HepG2 (cell line): ENCODE data around the gene WDR82. TPM values are rescaled to one million over a fixed set of nuclear protein-coding genes. Genes with fewer than 3 reads are reported as not detected.
A peak's percentile ranks its signal among the peaks of the same experiment; 100 is the strongest.

ENCODE experiments used
- CBX1 ChIP-seq: IDR thresholded peaks from one replicate; pipeline ENCODE4 v1.6.1; 2016; ENCODE audit warnings: antibody characterized with exemption, low read depth
- CC2D1A ChIP-seq: sonication (generic); formaldehyde crosslinking; IDR thresholded peaks from 2 replicates; pipeline ENCODE4 v1.8.1; 2023; ENCODE audit warnings: mild to moderate bottlenecking, missing genetic modification reagents
- DNMT1 ChIP-seq: sonication (generic); formaldehyde crosslinking; IDR thresholded peaks from 2 replicates; pipeline ENCODE4 v1.5.1; 2020; ENCODE audit warnings: mild to moderate bottlenecking, missing genetic modification reagents
- GATA4 ChIP-seq: sonication (generic); IDR thresholded peaks from 2 replicates; pipeline ENCODE4 v1.6.1; 2016; ENCODE audit warnings: antibody characterized with exemption, low read depth, borderline replicate concordance
- NFIC ChIP-seq: IDR thresholded peaks from 2 replicates; pipeline ENCODE4 v1.6.1; 2012; ENCODE audit warnings: mild to moderate bottlenecking, low read length, inconsistent platforms
- RFX3 ChIP-seq: IDR thresholded peaks from 2 replicates; pipeline ENCODE4 v1.6.1; 2016; ENCODE audit warnings: missing biosample characterization, missing genetic modification reagents
- RFXANK ChIP-seq: IDR thresholded peaks from 2 replicates; pipeline ENCODE4 v1.6.1; 2016
- SIX4 ChIP-seq: sonication (generic); formaldehyde crosslinking; IDR thresholded peaks from 2 replicates; pipeline ENCODE4 v1.4.0; 2020; ENCODE audit warnings: missing genetic modification reagents
- TSC22D2 ChIP-seq: sonication (generic); formaldehyde crosslinking; IDR thresholded peaks from 2 replicates; pipeline ENCODE4 v1.5.1; 2020; ENCODE audit warnings: missing genetic modification reagents, mild to moderate bottlenecking, borderline replicate concordance
- ZBTB7A ChIP-seq: sonication (generic); formaldehyde crosslinking; IDR thresholded peaks from 2 replicates; pipeline ENCODE4 v1.8.0; 2022; ENCODE audit warnings: mild to moderate bottlenecking, missing genetic modification reagents
- polyA plus RNA-seq, 8 experiments: library from polyadenylated mRNA; depleted of rRNA in 3 of 8; stranded (reverse) in 7 of 8; unstranded in 1 of 8; fragments of >200 nt; fragmentation: Illumina TruSeq in 4 of 8; extraction: Trizol in 4 of 8; gene quantifications; 2 replicates each; pipeline versions ENCODE4 v1.2.1 to v1.2.3, GENCODE V29; 2011 to 2016; ENCODE audit warnings: low read depth in 4 of 8, missing spikeins in 1 of 8, mixed read lengths in 1 of 8; ENCODE audit not compliant: insufficient read depth in 1 of 8
- total RNA-seq, 5 experiments: library from RNA; depleted of rRNA; stranded (reverse); fragments of >200 nt; fragmentation: Illumina TruSeq; extraction: Trizol; gene quantifications; 2 replicates each; pipeline ENCODE4 v1.2.3, GENCODE V29; 2016; ENCODE audit warnings: low read depth in 1 of 5
- TF ChIP-seq, protein P1 (sequence below): IDR thresholded peaks from 2 replicates; pipeline ENCODE4 v1.6.1; 2016; ENCODE audit warnings: low read depth
- TF ChIP-seq, protein P2 (sequence below): sonication (generic); formaldehyde crosslinking; IDR thresholded peaks from 2 replicates; pipeline ENCODE4 v1.4.0; 2020; ENCODE audit warnings: mild to moderate bottlenecking, missing genetic modification reagents
- TF ChIP-seq, protein P3 (sequence below): sonication (generic); formaldehyde crosslinking; IDR thresholded peaks from 2 replicates; pipeline ENCODE4 v1.4.0; 2020; ENCODE audit warnings: missing genetic modification reagents, borderline replicate concordance
- TF ChIP-seq, protein P4 (sequence below): sonication (generic); formaldehyde crosslinking; IDR thresholded peaks from 2 replicates; pipeline ENCODE4 v1.8.0; 2022; ENCODE audit warnings: low read depth, missing genetic modification reagents

Gene WDR82
- total and polyA plus RNA-seq, 2 of the 13 experiments (the other 11 are each of a cell fraction or from before 2014, with no cell fraction given) = 39.1 to 59.5 TPM

DNA sequence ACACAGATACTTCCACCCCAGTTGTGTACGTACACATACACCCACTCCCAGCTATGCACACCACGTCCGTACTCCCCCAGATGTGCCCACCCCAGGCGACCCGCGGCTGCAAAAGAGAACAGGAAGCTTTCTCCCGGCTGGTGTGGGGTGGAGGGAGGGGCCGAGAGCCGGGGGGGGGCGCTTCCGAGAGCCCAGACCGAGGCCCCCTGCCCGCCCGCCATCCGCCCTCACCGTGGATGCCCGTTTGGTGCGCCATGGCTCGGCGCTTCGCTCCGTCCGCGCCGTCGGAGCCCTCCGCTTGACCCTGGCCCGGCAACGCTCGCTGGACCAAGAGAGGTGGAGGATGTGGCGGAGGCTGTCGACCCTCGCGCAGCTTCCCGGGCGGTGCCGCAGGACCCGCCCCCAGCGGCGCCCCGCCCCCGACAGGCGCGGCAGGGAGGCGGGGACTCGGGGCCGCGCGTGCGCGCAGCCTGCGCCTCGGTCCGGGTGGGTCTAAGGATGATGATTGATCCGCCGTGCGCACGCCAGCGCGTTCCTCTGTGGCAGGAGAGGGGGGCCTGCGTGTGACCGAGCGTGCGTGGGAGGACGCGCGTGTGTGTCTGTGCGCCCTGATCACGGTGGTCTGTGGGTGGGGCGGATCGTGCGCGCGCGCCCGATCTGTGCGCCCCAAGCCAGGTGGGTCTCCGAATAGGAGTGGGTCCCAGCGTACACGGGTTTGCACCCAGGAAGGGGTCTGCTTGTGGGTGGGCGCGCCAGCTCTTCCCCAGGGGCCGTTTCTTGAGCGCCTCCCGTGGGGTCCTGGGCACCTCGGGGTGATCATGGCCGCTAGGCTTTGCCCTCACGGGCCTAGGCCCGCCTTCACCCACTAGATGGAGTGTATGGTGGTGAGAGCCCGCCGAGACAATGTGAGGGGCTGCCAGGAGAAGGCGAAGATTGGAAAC, 39.4 kb downstream of the WDR82 start, which contains the start of gene TWF2 (continued):
- TF ChIP-seq CBX1 = peak; percentile 72
- TF ChIP-seq GATA4 = peak; percentile 53; the same call in 1 of the 2 replicates
- TF ChIP-seq DNMT1 = peak; percentile 72; the same call in 1 of the 2 replicates
- TF ChIP-seq, protein P1, sequence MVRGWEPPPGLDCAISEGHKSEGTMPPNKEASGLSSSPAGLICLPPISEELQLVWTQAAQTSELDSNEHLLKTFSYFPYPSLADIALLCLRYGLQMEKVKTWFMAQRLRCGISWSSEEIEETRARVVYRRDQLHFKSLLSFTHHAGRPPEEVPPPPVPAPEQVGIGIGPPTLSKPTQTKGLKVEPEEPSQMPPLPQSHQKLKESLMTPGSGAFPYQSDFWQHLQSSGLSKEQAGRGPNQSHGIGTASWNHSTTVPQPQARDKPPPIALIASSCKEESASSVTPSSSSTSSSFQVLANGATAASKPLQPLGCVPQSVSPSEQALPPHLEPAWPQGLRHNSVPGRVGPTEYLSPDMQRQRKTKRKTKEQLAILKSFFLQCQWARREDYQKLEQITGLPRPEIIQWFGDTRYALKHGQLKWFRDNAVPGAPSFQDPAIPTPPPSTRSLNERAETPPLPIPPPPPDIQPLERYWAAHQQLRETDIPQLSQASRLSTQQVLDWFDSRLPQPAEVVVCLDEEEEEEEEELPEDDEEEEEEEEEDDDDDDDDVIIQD (CRISPR knock-in tag) = no peak
- TF ChIP-seq, protein P2, sequence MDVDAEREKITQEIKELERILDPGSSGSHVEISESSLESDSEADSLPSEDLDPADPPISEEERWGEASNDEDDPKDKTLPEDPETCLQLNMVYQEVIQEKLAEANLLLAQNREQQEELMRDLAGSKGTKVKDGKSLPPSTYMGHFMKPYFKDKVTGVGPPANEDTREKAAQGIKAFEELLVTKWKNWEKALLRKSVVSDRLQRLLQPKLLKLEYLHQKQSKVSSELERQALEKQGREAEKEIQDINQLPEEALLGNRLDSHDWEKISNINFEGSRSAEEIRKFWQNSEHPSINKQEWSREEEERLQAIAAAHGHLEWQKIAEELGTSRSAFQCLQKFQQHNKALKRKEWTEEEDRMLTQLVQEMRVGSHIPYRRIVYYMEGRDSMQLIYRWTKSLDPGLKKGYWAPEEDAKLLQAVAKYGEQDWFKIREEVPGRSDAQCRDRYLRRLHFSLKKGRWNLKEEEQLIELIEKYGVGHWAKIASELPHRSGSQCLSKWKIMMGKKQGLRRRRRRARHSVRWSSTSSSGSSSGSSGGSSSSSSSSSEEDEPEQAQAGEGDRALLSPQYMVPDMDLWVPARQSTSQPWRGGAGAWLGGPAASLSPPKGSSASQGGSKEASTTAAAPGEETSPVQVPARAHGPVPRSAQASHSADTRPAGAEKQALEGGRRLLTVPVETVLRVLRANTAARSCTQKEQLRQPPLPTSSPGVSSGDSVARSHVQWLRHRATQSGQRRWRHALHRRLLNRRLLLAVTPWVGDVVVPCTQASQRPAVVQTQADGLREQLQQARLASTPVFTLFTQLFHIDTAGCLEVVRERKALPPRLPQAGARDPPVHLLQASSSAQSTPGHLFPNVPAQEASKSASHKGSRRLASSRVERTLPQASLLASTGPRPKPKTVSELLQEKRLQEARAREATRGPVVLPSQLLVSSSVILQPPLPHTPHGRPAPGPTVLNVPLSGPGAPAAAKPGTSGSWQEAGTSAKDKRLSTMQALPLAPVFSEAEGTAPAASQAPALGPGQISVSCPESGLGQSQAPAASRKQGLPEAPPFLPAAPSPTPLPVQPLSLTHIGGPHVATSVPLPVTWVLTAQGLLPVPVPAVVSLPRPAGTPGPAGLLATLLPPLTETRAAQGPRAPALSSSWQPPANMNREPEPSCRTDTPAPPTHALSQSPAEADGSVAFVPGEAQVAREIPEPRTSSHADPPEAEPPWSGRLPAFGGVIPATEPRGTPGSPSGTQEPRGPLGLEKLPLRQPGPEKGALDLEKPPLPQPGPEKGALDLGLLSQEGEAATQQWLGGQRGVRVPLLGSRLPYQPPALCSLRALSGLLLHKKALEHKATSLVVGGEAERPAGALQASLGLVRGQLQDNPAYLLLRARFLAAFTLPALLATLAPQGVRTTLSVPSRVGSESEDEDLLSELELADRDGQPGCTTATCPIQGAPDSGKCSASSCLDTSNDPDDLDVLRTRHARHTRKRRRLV = no peak
- TF ChIP-seq, protein P3, sequence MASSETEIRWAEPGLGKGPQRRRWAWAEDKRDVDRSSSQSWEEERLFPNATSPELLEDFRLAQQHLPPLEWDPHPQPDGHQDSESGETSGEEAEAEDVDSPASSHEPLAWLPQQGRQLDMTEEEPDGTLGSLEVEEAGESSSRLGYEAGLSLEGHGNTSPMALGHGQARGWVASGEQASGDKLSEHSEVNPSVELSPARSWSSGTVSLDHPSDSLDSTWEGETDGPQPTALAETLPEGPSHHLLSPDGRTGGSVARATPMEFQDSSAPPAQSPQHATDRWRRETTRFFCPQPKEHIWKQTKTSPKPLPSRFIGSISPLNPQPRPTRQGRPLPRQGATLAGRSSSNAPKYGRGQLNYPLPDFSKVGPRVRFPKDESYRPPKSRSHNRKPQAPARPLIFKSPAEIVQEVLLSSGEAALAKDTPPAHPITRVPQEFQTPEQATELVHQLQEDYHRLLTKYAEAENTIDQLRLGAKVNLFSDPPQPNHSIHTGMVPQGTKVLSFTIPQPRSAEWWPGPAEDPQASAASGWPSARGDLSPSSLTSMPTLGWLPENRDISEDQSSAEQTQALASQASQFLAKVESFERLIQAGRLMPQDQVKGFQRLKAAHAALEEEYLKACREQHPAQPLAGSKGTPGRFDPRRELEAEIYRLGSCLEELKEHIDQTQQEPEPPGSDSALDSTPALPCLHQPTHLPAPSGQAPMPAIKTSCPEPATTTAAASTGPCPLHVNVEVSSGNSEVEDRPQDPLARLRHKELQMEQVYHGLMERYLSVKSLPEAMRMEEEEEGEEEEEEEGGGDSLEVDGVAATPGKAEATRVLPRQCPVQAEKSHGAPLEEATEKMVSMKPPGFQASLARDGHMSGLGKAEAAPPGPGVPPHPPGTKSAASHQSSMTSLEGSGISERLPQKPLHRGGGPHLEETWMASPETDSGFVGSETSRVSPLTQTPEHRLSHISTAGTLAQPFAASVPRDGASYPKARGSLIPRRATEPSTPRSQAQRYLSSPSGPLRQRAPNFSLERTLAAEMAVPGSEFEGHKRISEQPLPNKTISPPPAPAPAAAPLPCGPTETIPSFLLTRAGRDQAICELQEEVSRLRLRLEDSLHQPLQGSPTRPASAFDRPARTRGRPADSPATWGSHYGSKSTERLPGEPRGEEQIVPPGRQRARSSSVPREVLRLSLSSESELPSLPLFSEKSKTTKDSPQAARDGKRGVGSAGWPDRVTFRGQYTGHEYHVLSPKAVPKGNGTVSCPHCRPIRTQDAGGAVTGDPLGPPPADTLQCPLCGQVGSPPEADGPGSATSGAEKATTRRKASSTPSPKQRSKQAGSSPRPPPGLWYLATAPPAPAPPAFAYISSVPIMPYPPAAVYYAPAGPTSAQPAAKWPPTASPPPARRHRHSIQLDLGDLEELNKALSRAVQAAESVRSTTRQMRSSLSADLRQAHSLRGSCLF (CRISPR knock-in tag) = no peak
- TF ChIP-seq NFIC = no peak
- 0 out of 2 replicates have a peak, but pooled peaks have one; percentile 57 for TF ChIP-seq ZBTB7A (CRISPR knock-in tag)
- no peak for TF ChIP-seq TSC22D2 (CRISPR knock-in tag)
- TF ChIP-seq SIX4 (CRISPR knock-in tag) = 0 out of 2 replicates have a peak, but pooled peaks have one; percentile 8
- TF ChIP-seq CC2D1A (CRISPR knock-in tag) = no peak
- TF ChIP-seq, protein P4, sequence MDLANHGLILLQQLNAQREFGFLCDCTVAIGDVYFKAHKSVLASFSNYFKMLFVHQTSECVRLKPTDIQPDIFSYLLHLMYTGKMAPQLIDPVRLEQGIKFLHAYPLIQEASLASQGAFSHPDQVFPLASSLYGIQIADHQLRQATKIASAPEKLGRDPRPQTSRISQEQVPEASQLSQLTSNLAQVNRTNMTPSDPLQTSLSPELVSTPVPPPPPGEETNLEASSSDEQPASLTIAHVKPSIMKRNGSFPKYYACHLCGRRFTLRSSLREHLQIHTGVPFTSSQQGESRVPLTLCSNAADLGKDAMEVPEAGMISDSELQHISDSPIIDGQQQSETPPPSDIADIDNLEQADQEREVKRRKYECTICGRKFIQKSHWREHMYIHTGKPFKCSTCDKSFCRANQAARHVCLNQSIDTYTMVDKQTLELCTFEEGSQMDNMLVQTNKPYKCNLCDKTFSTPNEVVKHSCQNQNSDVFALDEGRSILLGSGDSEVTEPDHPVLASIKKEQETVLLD (CRISPR knock-in tag) = 0 out of 2 replicates have a peak, but pooled peaks have one; percentile 6
- no peak for TF ChIP-seq RFX3 (CRISPR knock-in tag)
- TF ChIP-seq RFXANK (CRISPR knock-in tag) = 0 out of 2 replicates have a peak, but pooled peaks have one; percentile 29
